GM12878 (cell line): ENCODE data around the gene ICOSLG.

Experiments
- EP300 ChIP-seq, 2 experiments: fragments of 150-350 bp in 1 of 2; IDR thresholded peaks; 2 replicates each; pipeline ENCODE4 v1.6.1; 2011 to 2012; ENCODE audit warnings: low read depth in 2 of 2, low read length in 2 of 2, borderline replicate concordance in 1 of 2, improper control_type of control experiment in 1 of 2, inconsistent platforms in 1 of 2; ENCODE audit not compliant: control insufficient read depth in 1 of 2
- ZNF217 ChIP-seq: fragments of 450-650 bp; IDR thresholded peaks from 2 replicates; pipeline ENCODE4 v1.6.1; 2017; ENCODE audit warnings: antibody characterized with exemption, mild to moderate bottlenecking
- TF ChIP-seq, protein P1 (sequence below): fragments of 450-650 bp; IDR thresholded peaks from 2 replicates; pipeline ENCODE4 v1.6.1; 2017; ENCODE audit warnings: mild to moderate bottlenecking
- TF ChIP-seq, protein P2 (sequence below): fragments of 450-650 bp; IDR thresholded peaks from 2 replicates; pipeline ENCODE4 v1.6.1; 2016; ENCODE audit warnings: mild to moderate bottlenecking
- TF ChIP-seq, protein P3 (sequence below): IDR thresholded peaks from 2 replicates; pipeline ENCODE4 v1.6.1; 2012; ENCODE audit warnings: low read depth, low read length, improper control_type of control experiment

DNA sequence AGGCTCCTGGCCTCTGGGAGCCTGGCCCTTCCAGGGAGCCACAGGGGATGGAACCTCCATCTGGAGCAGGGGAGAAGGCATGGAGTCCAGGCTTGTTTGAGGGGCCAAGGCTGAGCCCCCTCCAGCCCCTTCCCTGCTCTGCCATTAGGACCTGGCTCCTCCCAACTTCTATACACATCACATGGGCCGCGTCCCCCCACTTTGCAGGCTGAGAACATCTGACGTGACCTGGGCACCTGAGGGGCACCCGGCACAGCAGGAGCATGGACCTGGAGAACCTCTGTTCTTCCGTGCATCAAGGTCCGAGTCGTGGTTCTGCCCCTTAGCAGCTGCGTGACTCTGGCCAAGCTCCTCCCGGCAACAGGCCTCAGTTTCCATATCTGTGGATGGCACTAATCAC lies 41.1 kb upstream of the ICOSLG start:
- TF ChIP-seq, protein P1, sequence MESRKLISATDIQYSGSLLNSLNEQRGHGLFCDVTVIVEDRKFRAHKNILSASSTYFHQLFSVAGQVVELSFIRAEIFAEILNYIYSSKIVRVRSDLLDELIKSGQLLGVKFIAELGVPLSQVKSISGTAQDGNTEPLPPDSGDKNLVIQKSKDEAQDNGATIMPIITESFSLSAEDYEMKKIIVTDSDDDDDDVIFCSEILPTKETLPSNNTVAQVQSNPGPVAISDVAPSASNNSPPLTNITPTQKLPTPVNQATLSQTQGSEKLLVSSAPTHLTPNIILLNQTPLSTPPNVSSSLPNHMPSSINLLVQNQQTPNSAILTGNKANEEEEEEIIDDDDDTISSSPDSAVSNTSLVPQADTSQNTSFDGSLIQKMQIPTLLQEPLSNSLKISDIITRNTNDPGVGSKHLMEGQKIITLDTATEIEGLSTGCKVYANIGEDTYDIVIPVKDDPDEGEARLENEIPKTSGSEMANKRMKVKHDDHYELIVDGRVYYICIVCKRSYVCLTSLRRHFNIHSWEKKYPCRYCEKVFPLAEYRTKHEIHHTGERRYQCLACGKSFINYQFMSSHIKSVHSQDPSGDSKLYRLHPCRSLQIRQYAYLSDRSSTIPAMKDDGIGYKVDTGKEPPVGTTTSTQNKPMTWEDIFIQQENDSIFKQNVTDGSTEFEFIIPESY, result no peak
- TF ChIP-seq ZNF217 (no peak), EP300 (IDR thresholded peaks at IDR 0.05; ENCODE audit: borderline replicate concordance in 1 of 2, control insufficient read depth in 1 of 2, low read depth in 2 of 2, low read length in 2 of 2) (no peak)
- TF ChIP-seq, protein P2, sequence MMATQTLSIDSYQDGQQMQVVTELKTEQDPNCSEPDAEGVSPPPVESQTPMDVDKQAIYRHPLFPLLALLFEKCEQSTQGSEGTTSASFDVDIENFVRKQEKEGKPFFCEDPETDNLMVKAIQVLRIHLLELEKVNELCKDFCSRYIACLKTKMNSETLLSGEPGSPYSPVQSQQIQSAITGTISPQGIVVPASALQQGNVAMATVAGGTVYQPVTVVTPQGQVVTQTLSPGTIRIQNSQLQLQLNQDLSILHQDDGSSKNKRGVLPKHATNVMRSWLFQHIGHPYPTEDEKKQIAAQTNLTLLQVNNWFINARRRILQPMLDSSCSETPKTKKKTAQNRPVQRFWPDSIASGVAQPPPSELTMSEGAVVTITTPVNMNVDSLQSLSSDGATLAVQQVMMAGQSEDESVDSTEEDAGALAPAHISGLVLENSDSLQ, result no peak
- TF ChIP-seq, protein P3, sequence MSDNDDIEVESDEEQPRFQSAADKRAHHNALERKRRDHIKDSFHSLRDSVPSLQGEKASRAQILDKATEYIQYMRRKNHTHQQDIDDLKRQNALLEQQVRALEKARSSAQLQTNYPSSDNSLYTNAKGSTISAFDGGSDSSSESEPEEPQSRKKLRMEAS, result no peak
